Skin epidermis (tissue), 12 donors: Measurements from ENCODE around the gene IQCE.
"Not testable (repeated sequence)": the region's sequence is repeated elsewhere in the genome, so short reads cannot be mapped to it uniquely, and the experiment has no call there.

Experiments
- H3K27ac ChIP-seq, 21 experiments: fragments of 200-600 bp; sonication (generic) in 11 of 21; one replicate each; pipeline ENCODE4 v1.5.0; 2020; ENCODE audit warnings: mild to moderate bottlenecking in 3 of 21, inconsistent platforms in 2 of 21, moderate library complexity in 2 of 21
- H3K4me3 ChIP-seq, 7 experiments: fragments of 200-600 bp; sonication (generic) in 2 of 7; one replicate each; pipeline ENCODE4 v1.5.0; 2020; ENCODE audit warnings: inconsistent platforms in 2 of 7, mild to moderate bottlenecking in 2 of 7, moderate library complexity in 1 of 7

The IQCE gene

DNA sequence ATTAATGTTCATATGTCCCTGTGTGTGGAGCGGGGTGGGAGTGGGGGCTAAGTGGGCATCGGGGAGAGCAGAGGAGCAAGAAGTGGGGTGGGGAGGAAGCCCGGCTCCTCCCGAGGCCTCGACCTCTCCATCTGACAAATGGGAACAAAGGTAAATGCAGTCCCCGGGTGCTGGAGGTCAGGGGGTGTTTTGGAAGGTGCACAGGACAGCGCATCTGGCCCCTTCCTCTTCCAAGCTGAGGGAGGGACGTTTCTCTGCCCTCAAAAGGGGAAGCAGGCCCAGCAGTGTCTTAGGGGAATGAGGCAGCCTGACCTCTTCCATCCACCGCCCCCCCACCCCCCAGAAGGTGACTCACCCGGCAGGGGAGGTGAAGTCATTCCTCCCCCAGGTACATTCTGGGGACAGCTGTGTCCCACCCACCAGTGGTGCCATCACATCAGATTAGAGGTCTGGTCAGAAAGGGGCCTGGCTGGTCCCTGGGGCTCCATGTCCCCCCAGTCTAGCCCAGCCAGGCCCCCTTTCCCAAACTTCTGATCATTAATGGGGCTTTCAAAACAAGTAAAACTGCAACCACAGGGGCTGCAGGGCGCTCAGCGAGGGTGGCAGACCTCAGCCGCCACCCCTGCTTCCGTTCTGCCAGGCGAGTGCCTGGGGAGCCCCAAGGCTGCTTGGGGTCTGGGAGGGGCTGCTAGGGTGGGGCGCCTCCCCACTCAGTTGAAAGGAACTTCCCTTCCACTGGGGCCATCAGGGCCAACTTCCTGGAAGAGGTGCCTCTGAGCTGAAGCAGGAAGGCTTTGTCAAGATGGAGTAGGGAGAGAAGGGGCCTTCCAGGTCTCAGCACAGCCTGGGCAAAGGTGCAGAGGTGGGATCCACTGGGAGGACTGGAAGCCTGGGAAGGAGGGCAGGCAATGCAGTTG is 28.4 kb upstream of the IQCE start:
- peak overlapping the region in 1 of 7 experiments; percentile 0 for H3K4me3 ChIP-seq
- H3K27ac ChIP-seq = peak overlapping the region in 20 of 21 experiments; percentile 71 to 99 (median 84)

DNA sequence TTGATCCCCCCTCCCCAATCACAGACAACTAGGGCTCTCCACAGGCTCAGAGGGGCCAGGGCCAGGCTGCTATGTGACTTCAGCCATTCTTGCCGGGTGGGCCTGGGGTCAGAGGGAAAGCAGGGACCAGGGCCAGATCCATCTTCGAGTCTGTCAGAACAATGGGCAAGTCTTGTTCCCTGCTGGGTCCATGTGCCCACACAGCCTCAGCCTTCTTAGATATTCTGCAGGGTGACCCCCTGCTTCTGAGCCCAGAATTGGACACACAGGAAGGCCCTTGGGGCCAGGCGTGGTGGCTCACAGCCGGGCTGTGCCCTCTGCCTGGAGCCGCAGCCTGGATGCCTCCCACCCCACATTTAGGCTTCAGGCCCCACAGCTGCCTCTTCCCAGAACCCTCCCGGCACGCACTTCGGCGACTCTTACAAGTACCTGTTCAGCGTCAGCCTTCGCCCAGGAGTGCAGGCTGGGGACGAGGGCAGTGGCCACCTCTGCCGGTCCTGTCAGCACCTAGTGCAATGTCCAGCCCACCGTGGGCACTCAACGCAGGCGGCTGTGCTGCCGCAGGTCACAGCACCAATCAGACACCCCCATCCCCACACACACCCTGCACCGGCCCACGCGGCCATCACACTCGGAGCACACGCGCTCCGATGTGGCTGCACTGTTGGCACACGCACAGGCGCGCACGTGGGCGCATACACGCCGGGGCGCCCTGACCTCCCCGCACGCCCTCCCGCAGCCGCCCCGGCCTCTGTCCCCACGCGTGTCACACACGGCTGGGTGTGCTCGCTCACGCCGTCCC is 27.6 kb upstream of the IQCE start:
- H3K4me3 ChIP-seq = not testable (repeated sequence)
- peak overlapping the region in 19 of 21 experiments; percentile 71 to 99 (median 85) for H3K27ac ChIP-seq

DNA sequence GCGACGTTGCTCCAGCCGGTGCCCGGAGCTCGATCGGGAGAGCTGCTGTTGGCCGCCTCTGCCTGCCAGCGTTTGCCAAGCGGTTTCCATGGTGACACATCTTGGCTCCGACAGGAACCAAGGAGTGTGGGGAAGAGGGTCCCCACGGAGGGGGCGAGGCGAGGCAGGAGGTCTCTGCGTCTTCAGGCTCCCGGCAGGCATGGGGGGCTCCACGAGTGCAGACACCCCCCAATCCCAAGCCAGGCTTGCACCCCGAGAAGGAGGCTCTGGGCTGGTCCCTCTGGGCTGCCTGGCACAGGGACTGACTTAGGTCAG is 27.0 kb upstream of the IQCE start:
- H3K27ac ChIP-seq = peak overlapping the region in 2 of 21 experiments; percentile 82 to 85
- H3K4me3 ChIP-seq = not testable (repeated sequence)

DNA sequence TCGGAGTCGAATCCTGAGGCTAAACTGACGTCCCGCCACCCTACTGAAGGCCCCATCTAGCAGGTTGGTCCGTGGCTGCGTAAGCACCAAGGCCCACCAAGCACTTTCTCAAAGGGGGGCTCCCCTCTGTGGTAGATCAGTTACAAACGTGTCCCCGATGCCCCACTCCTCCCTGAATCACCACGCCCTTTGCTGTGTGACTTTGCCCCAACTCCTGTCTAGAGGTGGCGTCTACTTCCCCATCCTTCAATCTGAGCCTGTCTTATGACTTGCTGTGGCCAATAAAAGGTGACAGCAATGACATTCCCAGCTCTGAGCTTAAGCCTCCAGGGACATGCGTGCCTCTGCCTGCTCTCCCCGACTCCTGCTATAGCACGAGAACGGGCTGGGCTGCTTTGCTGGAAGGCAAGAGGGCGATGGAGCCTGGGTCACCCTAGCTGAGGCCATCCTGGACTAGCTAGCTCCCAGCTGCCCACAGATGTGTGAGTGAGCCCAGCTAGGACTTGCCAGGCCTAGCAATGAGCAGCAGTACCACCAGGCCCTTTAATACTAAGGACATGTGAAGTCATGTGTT is 26.5 kb upstream of the IQCE start:
- not testable (repeated sequence) for H3K27ac ChIP-seq, H3K4me3 ChIP-seq

GRCh38 chr7:2532816-2533215 is 26.0 kb upstream of the IQCE start:
- not testable (repeated sequence) for H3K27ac ChIP-seq, H3K4me3 ChIP-seq

DNA sequence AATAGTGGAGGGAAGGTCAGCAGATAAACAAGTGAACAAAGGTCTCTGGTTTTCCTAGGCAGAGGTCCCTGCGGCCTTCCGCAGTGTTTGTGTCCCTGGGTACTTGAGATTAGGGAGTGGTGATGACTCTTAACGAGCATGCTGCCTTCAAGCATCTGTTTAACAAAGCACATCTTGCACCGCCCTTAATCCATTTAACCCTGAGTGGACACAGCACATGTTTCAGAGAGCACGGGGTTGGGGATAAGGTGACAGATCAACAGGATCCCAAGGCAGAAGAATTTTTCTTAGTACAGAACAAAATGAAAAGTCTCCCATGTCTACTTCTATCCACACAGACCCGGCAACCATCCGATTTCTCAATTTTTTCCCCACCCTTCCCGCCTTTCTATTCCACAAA is 25.2 kb upstream of the IQCE start:
- Histone ChIP-seq H3K4me3 (peak overlapping the region in 1 of 7 experiments; percentile 26), H3K27ac (peak overlapping the region in 1 of 21 experiments; percentile 16)

GRCh38 chr7:2534214-2534613 is 24.6 kb upstream of the IQCE start:
- Histone ChIP-seq H3K4me3 (peak overlapping the region in 2 of 7 experiments; percentile 26 to 27), H3K27ac (peak overlapping the region in 9 of 21 experiments; percentile 16 to 81 (median 60))

DNA sequence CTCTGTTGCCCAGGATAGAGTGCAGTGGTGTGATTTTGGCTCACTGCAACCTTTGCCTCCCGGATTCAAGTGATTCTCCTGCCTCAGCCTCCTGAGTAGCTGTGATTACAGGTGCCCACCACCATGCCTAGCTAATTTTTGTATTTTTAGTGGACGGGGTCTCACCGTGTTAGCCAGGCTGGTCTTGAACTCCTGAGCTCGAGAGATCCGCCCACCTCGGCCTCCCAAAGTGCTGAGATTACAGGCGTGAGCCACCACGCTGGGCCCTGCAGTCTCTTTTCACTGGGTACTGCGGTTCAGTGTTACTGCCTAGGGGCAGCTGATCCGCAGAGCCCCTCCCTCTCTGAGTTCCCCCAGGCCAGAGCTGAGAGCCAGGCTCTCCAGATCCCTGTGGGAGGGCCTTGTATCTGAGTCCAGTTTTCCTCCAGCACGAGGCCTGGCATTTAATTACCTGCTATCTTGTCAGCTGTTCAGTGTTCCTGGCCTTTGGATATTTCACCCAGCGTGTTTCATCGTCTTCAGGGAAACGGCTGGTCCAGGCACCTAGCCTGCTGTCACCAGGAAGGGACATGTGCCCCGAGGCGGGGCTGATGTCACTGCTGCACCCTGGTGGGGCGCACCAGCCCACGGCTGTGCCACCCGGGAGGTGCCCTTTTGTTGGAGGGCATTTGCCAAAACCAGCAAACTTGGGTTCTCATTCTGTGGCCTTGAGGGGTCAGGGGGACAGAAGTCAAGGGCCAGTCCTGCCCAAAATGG is 22.7 kb upstream of the IQCE start:
- not testable (repeated sequence) for H3K27ac ChIP-seq, H3K4me3 ChIP-seq

GRCh38 chr7:2537981-2538851 is 20.6 kb upstream of the IQCE start:
- Histone ChIP-seq H3K4me3 (no peak overlapping the region), H3K27ac (no peak overlapping the region)

DNA sequence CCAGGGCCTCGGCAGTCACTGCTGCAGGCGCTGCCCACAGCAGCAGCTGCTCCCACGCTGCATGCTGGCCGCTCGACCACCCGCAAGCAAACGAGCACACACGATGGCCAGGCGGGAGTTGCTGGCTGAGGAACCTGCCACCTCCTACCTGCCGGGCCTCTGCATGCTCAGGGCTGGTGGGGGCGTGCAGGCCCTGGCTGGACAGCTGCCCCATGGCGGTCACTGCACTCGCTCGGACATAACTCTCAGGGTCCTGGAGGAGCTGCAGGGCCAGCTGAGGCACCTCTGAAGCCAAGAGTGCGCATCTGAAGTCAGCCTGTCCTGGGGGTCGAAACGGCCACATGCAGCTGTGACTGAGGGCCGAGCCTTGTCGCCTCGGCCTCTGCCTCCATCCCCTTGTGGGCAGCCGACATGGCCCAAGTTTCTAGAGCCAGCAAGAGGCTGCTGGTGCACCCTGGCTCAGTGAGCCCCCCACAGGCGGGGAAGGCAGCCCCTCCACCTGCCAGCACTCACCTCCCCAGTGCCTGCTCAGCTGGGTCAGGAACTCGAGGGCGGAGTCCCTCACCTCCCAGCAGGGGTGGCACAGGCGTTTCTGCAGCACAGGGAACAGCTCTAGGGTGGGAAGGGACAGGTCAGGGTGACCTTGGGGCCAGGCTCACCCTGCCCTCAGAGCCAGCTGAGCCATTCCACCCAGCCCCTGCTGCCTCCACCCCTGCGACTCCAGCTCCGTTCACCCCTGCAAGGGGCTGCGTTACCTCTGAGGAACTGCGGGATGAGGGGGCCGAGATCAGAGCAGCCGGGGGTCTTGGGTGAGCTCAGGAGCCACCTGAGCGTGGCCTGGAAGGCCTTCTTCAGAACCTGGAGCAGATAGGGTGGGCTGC is 19.5 kb upstream of the IQCE start:
- Histone ChIP-seq H3K4me3 (no peak overlapping the region), H3K27ac (no peak overlapping the region)

GRCh38 chr7:2540133-2540532 is 18.6 kb upstream of the IQCE start:
- Histone ChIP-seq H3K4me3 (no peak overlapping the region), H3K27ac (no peak overlapping the region)

GRCh38 chr7:2540641-2541051 is 18.1 kb upstream of the IQCE start:
- Histone ChIP-seq H3K4me3 (no peak overlapping the region), H3K27ac (no peak overlapping the region)

- H3K27ac ChIP-seq = no peak overlapping the region
- no peak overlapping the region for H3K4me3 ChIP-seq
Observed at GRCh38 chr7:2541291-2542010, 17.3 kb upstream of the IQCE start.

GRCh38 chr7:2542011-2542915 is 16.5 kb upstream of the IQCE start:
- H3K4me3 ChIP-seq = no peak overlapping the region
- H3K27ac ChIP-seq = no peak overlapping the region

GRCh38 chr7:2542916-2543871 is 15.6 kb upstream of the IQCE start:
- no peak overlapping the region for H3K4me3 ChIP-seq
- no peak overlapping the region for H3K27ac ChIP-seq
